CD4-positive, alpha-beta T cell treated with Interleukin-2 at 100 ng/mL for 4 hours (primary cell): ENCODE measurements around the gene NPAT.
"Not testable (repeated sequence)": the region's sequence is repeated elsewhere in the genome, so short reads cannot be mapped to it uniquely, and the experiment has no call there.

Experiments used
- DNase-seq: peaks from one replicate; pipeline ENCODE4 v3.0.0-alpha.2; 2020; ENCODE audit warnings: low spot score

Gene NPAT

GRCh38 chr11:108218912-108219783 is 3.3 kb downstream of the NPAT start:
- DNase-seq: no peak

- no peak for DNase-seq
These were observed 4.0 kb downstream of the NPAT start for GRCh38 chr11:108218455-108218854.

GRCh38 chr11:108216988-108217387 is 5.5 kb downstream of the NPAT start:
- DNase-seq: no peak

- DNase-seq: no peak
These were observed 8.7 kb downstream of the NPAT start for GRCh38 chr11:108213784-108214183.

- DNase-seq: no peak
These were observed 12.0 kb downstream of the NPAT start for GRCh38 chr11:108210441-108210840.

- DNase-seq: no peak
These were observed 14.8 kb downstream of the NPAT start for GRCh38 chr11:108207683-108208060.

- DNase-seq: no peak
These were observed 15.3 kb downstream of the NPAT start for GRCh38 chr11:108206969-108207682.

- no peak for DNase-seq
These were observed 16.3 kb downstream of the NPAT start for GRCh38 chr11:108206171-108206570.

GRCh38 chr11:108204929-108205499 is 17.4 kb downstream of the NPAT start:
- DNase-seq: no peak

- no peak for DNase-seq
These were observed 18.1 kb downstream of the NPAT start for GRCh38 chr11:108204376-108204775.

- DNase-seq: no peak
These were observed 19.4 kb downstream of the NPAT start for GRCh38 chr11:108203075-108203474.

- peak; percentile 54 for DNase-seq
These were observed 22.8 kb downstream of the NPAT start for GRCh38 chr11:108199446-108200321.

GRCh38 chr11:108198833-108199232 is 23.6 kb downstream of the NPAT start:
- no peak for DNase-seq

- no peak for DNase-seq
These were observed 25.1 kb downstream of the NPAT start for GRCh38 chr11:108197351-108197750.

GRCh38 chr11:108196901-108197300 is 25.5 kb downstream of the NPAT start:
- DNase-seq: no peak

GRCh38 chr11:108193725-108194124 is 28.7 kb downstream of the NPAT start:
- no peak for DNase-seq

GRCh38 chr11:108177570-108177969 is 44.9 kb downstream of the NPAT start:
- DNase-seq: no peak

GRCh38 chr11:108170184-108170583 is 52.3 kb downstream of the NPAT start:
- DNase-seq: no peak

- no peak for DNase-seq
These were observed 54.8 kb downstream of the NPAT start for GRCh38 chr11:108167624-108168023.

GRCh38 chr11:108162878-108163277 is 59.6 kb downstream of the NPAT start:
- not testable (repeated sequence) for DNase-seq

- DNase-seq: peak; percentile 3
These were observed 61.4 kb downstream of the NPAT start for GRCh38 chr11:108160970-108161566.

- DNase-seq: no peak
These were observed 67.8 kb downstream of the NPAT start for GRCh38 chr11:108154591-108154990.
